ENCODE measurements around the gene RGCC. TPM values are rescaled to one million over a fixed set of nuclear protein-coding genes. Genes with fewer than 3 reads are reported as not detected.
"Not testable (repeated sequence)": the region's sequence is repeated elsewhere in the genome, so short reads cannot be mapped to it uniquely, and the experiment has no call there.

The RGCC gene
- 33.2 TPM for total RNA-seq
- long read RNA-seq, transcript RGCC-201 (5 exons, 960 nt), result major isoform, 46 of 48 reads
- long read RNA-seq, partial matches to known transcripts, result 1 of 48 reads
- long read RNA-seq, other reads (novel, unspliced or antisense), result 1 of 48 reads

- intact Hi-C loops (cut with DNase I), result no loop called here
- ATAC-seq (ENCODE audit: poor library complexity) (peak; percentile 87), DNase-seq (peak; percentile 87)
Observed at GRCh38 chr13:41456768-41457588, at the start of gene RGCC. Gene RGCC (plus strand): TSS chr13:41457550. CDS start chr13:41457708, 158 bp downstream.

GRCh38 chr13:41408121-41408520, 49.2 kb upstream of the RGCC start:
- ATAC-seq (ENCODE audit: poor library complexity) (no peak), DNase-seq (no peak)
- intact Hi-C loops (cut with DNase I), result no loop called here

GRCh38 chr13:41408746-41409145, 48.6 kb upstream of the RGCC start:
- intact Hi-C loops (cut with DNase I), result no loop called here

GRCh38 chr13:41409611-41410010, 47.7 kb upstream of the RGCC start:
- ATAC-seq (ENCODE audit: poor library complexity) (no peak), DNase-seq (no peak)
- intact Hi-C loops (cut with DNase I), result loop anchor here (5.0 kb wide), 1 partner anchor 243 kb away; no protein-coding TSS in a partner anchor

More at GRCh38 chr13:41408746-41409145, 48.6 kb upstream of the RGCC start:
- no peak for ATAC-seq (ENCODE audit: poor library complexity)
- DNase-seq, result no peak

- ATAC-seq (ENCODE audit: poor library complexity) (no peak), DNase-seq (no peak)
- intact Hi-C loops (cut with DNase I), result loop anchor here (5.0 kb wide), 1 partner anchor 241 kb away; no protein-coding TSS in a partner anchor
Observed at GRCh38 chr13:41411060-41411459, 46.3 kb upstream of the RGCC start.

- intact Hi-C loops (cut with DNase I), result loop anchor here (5.0 kb wide), 1 partner anchor 241 kb away; no protein-coding TSS in a partner anchor
- no peak for ATAC-seq (ENCODE audit: poor library complexity)
Observed at GRCh38 chr13:41411522-41411921, 45.8 kb upstream of the RGCC start.

GRCh38 chr13:41413872-41414271, 43.5 kb upstream of the RGCC start:
- ATAC-seq (ENCODE audit: poor library complexity) (no peak), DNase-seq (no peak)
- intact Hi-C loops (cut with DNase I), result loop anchor here (5.0 kb wide), 1 partner anchor 238 kb away; no protein-coding TSS in a partner anchor

More at GRCh38 chr13:41411522-41411921, 45.8 kb upstream of the RGCC start:
- no peak for DNase-seq

- intact Hi-C loops (cut with DNase I), result no loop called here
- DNase-seq (no peak), ATAC-seq (ENCODE audit: poor library complexity) (no peak)
Observed at GRCh38 chr13:41416276-41416675, 41.1 kb upstream of the RGCC start.

GRCh38 chr13:41418027-41418426, 39.3 kb upstream of the RGCC start:
- ATAC-seq (ENCODE audit: poor library complexity), result no peak
- DNase-seq, result no peak
- intact Hi-C loops (cut with DNase I), result no loop called here

GRCh38 chr13:41418731-41419130, 38.6 kb upstream of the RGCC start:
- DNase-seq (no peak), ATAC-seq (ENCODE audit: poor library complexity) (no peak)
- intact Hi-C loops (cut with DNase I), result no loop called here

GRCh38 chr13:41419206-41419605, 38.1 kb upstream of the RGCC start:
- ATAC-seq (ENCODE audit: poor library complexity) (no peak), DNase-seq (no peak)
- intact Hi-C loops (cut with DNase I), result no loop called here

GRCh38 chr13:41420146-41420545, 37.2 kb upstream of the RGCC start:
- intact Hi-C loops (cut with DNase I), result no loop called here
- DNase-seq (no peak), ATAC-seq (ENCODE audit: poor library complexity) (no peak)

- DNase-seq; intact Hi-C loops (cut with DNase I); ATAC-seq (ENCODE audit: poor library complexity): not testable (repeated sequence)
Observed at GRCh38 chr13:41421330-41421729, 36.0 kb upstream of the RGCC start.

- DNase-seq; intact Hi-C loops (cut with DNase I); ATAC-seq (ENCODE audit: poor library complexity): not testable (repeated sequence)
Observed at GRCh38 chr13:41421983-41422382, 35.4 kb upstream of the RGCC start.

GRCh38 chr13:41423259-41423658, 34.1 kb upstream of the RGCC start:
- DNase-seq; intact Hi-C loops (cut with DNase I); ATAC-seq (ENCODE audit: poor library complexity): not testable (repeated sequence)

GRCh38 chr13:41424675-41425074, 32.7 kb upstream of the RGCC start:
- DNase-seq; intact Hi-C loops (cut with DNase I); ATAC-seq (ENCODE audit: poor library complexity): not testable (repeated sequence)

GRCh38 chr13:41426047-41426446, 31.3 kb upstream of the RGCC start:
- DNase-seq, result no peak
- intact Hi-C loops (cut with DNase I), result no loop called here
- no peak for ATAC-seq (ENCODE audit: poor library complexity)

- intact Hi-C loops (cut with DNase I), result no loop called here
- DNase-seq (no peak), ATAC-seq (ENCODE audit: poor library complexity) (no peak)
Observed at GRCh38 chr13:41427666-41428065, 29.7 kb upstream of the RGCC start.

GRCh38 chr13:41428155-41428554, 29.2 kb upstream of the RGCC start:
- DNase-seq (no peak), ATAC-seq (ENCODE audit: poor library complexity) (no peak)
- intact Hi-C loops (cut with DNase I), result no loop called here

GRCh38 chr13:41434030-41434429, 23.3 kb upstream of the RGCC start:
- intact Hi-C loops (cut with DNase I); DNase-seq; ATAC-seq (ENCODE audit: poor library complexity): not testable (repeated sequence)
